ENCODE data around the gene HP.
A peak's percentile ranks its signal among the peaks of the same experiment; 100 is the strongest.
"Not testable (repeated sequence)": the region's sequence is repeated elsewhere in the genome, so short reads cannot be mapped to it uniquely, and the experiment has no call there.

HP gene

DNA sequence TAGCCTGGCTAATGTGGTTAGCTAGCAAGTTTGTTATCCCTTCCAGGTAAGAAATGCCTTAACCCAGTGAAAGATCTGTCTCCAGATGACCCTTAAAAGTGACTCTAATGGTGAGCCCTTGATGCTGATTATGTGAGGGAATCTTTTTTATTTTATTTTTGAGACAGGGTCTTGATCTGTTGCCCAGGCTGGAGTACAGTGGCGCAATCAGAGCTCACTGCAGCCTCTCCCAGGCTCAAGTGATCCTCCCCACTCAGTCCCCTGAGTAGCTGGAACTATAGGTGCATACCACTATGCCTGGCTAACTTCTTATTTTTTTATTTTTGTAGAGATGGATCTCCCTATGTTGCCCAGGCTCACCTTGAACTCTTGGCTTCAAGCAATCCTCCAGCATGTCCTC lies 10.8 kb upstream of the HP start:
- DNase-seq: no peak

DNA sequence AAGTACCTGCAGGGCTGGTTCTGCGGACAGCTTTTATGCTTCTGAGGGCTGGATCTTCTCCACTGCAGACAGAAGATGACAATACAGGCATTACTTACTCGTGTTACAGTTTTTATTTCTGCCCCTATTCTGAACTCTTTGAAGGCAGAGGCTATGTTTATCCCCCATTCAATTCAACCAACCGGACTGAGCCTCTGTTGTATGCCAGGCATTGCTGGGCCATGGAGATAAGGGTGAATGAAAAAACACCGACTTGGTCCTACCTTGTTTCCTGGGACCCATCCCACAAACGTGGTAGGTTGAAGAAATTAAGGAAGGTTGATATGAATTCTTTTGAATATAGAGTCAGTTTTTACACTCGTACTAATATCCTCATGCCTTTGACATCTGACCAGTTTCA lies 10.0 kb upstream of the HP start:
- no peak for DNase-seq

DNA sequence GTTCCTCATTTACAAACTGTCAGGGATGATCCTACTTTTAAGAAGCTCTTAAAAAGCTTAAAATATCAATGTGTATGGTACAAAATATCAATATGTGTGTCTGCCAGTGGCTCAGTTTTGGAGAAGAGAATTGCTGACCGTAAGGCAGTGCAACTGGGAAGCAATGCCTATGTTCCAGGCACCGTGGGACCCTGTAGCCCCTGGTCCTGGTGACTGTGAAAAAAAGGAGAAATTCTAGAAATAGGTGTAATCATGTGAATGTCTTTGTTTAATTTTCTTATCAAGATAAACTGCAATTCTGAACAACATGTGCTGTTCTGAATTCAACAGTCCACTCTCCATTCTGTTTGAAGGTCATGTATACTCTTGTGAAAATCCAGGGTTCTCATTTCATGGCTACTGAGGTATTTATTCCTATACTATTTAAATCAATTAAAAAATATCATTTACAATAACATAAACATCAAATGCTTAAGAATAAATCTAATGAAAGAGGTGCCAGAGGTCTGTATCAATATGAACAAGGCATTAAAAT lies 9.4 kb upstream of the HP start:
- no peak for DNase-seq

DNA sequence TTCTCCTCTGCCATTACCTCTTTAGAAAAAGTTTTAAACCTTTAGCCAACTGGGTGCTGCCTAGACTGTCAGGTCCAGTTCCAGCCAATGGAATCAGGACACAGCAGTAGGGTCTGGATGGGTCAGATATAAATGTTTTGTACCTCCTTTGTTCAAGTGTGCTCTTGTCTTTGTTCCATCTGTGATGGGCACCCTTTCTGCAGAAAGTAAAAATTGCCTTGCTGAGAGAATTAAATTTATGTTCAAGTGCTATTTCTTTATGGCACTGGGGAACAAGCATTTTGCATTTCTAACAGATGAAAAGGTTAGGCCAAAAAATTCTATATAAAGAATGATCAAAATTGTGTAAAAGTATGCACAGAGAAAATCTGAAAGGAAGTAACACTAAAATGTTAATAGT lies 5.2 kb upstream of the HP start:
- no peak for DNase-seq

DNA sequence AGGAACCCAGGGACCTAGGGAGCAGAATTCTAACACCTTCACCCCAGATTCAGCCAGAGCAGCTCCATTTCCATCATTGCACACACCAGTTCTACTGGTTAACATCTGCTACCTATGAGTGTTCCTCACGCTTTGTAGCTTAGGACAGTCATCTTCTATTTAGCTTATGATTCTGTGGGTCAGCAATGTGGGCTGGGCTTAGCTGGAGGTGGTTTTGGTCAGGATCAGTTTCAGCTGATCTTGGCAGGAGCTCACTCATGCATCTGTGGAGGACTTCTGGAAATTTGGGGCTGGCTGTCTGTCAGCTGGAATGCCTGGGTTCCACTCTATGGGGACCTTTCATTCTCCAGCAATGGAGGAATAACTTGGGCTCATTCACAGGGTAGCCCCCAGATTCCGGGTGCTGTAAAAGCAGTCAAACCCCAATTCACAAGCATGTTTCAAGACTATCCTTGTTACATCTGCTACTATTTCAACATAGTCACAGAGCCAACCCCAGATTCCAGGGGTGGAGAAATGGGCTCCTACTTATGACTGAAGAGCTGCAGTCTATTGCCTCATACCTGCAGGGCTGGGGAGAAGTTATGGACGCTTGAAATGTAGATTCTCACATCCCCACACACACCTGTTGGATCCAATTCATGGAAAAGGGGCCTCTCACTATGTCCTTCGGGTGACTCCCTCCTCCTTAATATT lies 3.4 kb upstream of the HP start:
- DNase-seq: no peak

DNA sequence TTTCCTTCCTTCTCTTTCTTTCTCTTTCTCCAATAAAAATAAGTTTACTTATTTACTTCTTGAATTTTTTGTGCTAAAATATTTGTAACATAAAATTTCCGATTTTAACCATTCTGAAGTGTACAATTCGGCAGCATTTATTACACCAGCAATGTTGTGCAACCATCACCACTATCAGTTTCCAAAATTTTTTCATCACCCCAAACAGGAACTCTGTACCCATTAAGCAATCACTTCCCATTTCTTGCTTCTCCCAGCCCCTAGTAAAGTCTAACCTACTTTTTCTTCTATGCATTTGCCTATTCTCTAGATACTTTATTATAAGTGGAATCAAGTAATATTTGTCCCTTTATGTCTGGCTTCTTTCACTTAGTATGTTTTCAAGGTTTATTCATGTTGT lies 2.5 kb upstream of the HP start:
- DNase-seq: no peak

DNA sequence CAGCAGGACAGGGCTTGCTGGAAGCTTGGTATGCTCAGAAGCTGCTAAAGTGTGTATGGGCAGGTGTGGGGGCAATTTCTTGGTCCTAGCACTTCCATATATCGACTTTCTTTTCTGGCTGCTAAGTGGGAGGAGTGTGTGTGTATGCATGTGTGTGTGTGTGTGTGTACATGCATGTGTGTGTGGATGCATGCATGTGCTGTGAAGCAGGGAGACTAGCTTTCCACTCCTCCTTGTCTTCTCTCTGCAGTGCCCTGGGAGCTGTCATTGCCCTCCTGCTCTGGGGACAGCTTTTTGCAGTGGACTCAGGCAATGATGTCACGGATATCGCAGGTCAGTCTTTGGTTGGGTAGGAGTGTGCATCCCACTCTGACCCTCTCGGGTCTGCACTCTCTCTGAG lies 1.6 kb downstream of the HP start:
- no peak for DNase-seq

DNA sequence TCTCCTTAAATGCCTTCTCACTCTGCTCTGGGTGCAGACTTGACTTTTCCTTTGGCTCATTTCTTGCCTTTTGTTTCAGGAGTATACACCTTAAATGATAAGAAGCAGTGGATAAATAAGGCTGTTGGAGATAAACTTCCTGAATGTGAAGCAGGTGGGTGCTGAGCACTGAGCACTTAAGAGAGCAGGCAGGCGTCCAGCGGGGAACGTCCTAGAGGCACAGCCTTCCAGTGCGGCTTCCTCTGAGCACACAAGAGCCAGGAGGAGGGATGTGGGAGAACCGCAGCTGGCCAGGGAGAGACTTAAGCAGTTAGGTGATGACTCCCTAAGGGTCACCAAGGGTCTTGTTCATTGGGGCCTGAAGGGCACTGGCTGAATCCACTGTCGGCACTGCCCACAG lies 3.0 kb downstream of the HP start:
- not testable (repeated sequence) for DNase-seq

DNA sequence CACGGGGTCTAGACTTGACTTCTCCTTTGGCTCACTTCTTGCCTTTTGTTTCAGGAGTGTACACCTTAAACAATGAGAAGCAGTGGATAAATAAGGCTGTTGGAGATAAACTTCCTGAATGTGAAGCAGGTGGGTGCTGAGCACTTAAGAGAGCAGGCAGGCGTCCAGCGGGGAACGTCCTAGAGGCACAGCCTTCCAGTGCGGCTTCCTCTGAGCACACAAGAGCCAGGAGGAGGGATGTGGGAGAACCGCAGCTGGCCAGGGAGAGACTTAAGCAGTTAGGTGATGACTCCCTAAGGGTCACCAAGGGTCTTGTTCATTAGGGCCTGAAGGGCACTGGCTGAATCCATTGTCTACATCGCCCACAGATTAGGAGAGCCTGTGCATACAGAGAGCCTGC lies 4.8 kb downstream of the HP start:
- DNase-seq: not testable (repeated sequence)

DNA sequence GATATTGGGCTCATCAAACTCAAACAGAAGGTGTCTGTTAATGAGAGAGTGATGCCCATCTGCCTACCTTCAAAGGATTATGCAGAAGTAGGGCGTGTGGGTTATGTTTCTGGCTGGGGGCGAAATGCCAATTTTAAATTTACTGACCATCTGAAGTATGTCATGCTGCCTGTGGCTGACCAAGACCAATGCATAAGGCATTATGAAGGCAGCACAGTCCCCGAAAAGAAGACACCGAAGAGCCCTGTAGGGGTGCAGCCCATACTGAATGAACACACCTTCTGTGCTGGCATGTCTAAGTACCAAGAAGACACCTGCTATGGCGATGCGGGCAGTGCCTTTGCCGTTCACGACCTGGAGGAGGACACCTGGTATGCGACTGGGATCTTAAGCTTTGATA lies 6.1 kb downstream of the HP start:
- DNase-seq: no peak

DNA sequence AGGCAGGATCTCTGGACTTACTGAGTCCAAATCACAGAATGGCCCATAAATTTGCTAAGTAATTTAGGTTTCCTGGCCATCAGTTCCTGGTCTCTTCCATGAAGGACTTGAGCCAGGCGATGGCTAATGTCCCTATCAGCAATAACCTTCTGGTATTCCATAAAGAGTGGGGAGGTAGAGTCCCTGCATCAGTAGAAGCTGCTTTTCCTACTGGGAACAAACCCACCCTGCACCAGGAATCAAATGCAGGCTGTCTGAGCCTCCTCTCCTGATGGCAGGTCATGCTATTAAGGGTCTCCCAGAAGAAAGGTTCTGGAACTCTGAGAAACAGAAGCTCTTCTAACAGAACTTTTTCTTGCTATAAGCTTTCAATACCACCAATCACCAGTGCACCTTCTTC lies 7.3 kb downstream of the HP start:
- DNase-seq: no peak

DNA sequence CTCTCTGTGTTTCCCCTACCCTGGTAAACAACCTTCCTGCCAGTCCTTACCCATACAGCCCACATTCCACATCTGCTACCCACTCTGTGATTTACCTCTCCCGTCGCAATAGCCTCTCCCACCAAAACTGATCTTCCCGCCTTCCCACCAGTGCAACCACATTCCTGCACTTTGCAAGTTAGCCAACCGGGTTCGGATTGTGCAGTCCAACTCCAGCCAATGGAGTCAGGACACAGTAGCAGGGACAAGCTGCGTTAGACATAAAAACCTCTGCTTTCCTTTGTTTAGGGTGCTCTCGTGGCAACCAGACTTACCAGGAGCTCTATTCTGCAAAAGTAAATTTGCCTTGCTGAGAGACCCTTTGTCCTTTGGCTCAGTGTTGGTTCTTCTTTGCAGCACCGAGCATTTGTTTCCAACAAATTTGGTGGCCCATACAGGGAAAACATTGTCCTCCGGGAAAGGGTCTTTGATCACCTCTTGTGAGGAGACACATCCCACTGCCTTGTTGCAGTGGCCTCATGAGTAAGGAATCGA lies 10.1 kb downstream of the HP start:
- no peak for DNase-seq

DNA sequence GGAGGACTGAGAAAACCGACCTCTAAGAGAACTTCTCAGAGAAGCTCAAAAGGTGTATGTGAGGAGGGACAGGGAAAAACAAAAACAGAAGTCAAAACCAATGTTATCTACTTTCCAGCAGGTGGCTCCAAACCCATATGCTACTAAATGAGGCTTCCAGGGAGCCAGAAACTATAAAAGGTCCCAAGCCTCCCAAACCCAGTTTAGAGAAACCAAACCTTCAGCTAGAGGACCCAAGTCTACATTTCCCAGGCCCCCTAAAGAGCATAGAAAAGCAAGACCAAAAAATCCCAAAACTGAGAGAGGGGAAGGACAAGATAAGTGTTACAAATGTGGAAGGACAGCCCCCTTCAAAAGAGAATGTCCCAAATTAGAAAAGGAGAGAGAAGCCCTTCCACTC lies 12.4 kb downstream of the HP start:
- peak in 1 of 2 experiments; percentile 60 for DNase-seq

DNA sequence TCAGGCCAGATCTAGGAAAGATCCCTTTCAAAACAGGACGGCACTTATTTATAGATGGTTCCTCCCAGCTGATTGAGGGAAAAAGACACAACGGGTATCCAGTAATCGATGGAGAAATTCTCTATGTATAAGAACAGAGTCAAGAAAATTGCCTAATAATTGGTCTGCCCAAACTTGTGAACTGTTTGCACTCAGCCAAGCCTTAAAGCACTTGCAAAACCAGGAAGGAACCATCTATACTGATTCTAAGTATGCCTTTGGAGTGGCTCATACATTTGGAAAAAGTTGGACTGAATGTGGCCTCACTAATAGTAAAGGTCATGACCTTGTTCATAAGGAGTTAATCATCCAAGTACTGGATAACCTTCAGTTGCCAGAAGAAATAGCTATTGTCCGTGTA lies 14.6 kb downstream of the HP start:
- DNase-seq: no peak

DNA sequence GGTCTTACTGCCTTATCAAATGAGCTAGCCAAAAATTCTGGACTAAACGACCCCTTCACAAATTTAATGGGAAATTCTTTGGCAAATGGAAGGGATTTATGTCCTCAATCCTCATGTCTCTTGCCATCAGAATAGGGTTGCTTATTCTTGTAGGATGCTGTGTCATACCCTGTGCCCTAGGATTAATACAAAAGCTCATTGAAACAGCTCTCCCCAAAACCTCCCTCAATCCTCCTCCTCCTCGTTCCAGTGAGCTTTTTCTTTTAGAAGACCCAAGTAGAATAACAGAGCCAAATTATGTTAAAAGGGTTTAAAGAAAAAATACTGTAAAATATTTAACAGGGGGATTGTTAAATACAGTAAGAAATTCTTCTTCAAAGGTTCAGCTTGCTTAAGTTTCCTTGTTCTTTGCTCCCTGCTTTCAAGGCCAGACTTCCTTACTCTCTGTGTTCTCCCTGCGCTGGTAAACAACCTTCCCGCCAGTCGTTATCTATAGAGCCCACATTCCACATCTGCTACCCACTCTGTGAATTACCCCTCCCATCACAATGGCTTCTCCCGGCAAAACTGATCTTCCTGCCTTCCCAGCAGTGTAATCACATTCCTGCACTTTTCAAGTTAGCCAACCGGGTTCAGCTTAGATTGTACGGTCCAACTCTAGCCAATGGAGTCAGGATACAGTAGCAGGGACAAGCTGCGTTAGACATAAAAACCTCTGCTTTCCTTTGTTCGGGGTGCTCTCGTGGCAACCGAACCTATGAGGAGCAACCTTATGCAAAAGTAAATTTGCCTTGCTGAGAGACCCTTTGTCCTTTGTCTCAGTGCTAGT lies 18.4 kb downstream of the HP start:
- DNase-seq: no peak

DNA sequence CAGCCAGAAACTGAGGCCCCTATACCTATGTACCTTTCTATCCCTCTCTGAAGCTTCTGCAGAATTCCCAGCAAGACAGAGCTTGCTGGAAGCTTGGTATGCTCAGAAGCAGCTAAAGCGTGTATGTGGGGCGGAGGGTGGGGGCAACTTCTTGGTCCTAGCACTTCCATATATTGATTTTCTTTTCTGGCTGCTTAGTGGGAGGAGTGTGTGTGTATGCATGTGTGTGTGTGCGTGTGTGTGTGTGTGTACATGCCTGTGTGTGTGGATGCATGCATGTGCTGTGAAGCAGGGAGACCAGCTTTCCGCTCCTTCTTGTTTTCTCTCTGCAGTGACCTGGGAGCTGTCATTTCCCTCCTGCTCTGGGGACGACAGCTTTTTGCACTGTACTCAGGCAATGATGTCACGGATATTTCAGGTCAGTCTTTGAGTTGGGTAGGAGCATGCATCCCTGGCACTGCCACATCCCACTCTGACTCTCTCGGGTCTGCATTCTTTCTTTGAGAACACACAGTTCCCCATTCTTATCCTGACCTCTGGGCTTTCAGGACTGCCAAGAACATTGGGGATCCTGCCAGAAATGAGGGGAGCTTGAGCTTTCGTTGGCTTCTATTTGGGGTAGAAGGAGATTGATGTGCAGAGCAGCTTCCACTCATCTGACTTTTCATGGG lies 19.4 kb downstream of the HP start:
- no peak for DNase-seq

DNA sequence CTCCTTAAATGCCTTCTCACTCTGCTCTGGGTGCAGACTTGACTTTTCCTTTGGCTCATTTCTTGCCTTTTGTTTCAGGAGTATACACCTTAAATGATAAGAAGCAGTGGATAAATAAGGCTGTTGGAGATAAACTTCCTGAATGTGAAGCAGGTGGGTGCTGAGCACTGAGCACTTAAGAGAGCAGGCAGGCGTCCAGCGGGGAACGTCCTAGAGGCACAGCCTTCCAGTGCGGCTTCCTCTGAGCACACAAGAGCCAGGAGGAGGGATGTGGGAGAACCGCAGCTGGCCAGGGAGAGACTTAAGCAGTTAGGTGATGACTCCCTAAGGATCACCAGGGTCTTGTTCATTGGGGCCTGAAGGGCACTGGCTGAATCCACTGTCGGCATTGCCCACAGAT lies 20.8 kb downstream of the HP start:
- DNase-seq: not testable (repeated sequence)

DNA sequence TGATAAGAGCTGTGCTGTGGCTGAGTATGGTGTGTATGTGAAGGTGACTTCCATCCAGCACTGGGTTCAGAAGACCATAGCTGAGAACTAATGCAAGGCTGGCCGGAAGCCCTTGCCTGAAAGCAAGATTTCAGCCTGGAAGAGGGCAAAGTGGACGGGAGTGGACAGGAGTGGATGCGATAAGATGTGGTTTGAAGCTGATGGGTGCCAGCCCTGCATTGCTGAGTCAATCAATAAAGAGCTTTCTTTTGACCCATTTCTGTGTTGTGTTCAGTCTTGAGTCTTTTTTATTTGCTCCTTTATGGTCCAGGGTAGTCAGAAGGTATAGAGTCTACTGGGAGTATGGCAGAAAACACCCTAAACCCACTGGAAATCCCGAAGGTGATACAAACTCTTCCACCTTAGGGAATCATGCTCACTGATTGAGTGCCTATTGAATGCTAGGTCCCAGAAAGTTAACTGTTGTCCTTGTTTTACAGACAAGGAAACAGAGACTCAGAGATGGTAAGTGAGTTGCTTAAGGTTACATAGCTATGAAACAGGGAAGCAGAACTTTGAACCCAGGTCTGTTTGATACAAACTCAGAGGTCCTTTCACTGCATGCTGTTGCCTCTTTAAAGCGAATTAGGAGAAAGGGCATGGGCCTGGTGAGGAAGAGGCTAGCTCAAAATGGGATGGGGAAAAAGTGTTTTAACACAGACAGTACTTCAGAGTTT lies 22.8 kb downstream of the HP start:
- not testable (repeated sequence) for DNase-seq

DNA sequence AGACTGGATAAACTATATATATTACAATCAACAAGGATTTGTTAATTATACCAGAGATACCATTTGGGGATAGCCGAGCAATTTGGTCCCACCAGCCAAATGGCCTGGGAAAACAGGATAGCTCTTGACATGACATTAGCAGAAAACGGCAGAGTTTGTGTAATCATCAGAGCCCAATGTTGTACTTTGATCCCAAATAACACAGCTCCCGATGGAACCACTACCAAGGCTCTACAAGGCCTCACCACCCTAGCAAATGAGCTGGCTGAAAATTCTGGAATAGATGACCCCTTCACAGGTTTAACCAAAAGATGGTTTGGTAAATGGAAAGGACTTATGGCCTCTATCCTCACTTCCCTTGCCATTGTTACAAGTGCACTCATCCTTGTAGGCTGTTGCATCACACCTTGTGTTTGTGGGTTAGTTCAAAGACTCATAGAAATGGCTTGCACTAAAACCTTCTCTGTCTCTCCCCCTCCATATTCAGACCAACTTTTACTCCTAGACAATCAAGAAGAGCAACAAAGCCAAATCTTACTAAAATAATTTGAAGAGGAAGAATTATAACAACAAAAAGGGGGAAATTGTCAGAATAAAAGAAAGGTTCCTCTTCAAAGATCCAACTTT lies 29.6 kb downstream of the HP start:
- DNase-seq: no peak

DNA sequence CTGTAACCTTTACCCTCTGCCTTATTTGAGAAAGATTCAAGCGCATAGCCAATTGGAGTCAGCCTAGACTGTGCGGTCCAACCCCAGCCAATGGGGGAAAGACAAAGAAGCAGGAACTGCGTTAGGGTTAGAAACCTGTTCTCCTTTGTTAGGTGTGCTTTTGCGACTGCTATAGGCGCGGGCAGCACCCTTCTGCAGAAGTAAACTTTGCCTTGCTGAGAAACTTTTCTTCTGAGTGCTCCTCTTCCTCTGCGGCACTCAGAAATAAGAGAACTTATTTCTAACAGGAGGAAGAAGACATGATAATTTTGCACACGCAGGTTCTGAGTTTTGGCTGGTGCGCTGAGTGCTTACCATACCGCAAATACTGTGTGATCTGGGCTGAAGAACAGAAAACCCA lies 30.1 kb downstream of the HP start:
- DNase-seq: no peak

DNA sequence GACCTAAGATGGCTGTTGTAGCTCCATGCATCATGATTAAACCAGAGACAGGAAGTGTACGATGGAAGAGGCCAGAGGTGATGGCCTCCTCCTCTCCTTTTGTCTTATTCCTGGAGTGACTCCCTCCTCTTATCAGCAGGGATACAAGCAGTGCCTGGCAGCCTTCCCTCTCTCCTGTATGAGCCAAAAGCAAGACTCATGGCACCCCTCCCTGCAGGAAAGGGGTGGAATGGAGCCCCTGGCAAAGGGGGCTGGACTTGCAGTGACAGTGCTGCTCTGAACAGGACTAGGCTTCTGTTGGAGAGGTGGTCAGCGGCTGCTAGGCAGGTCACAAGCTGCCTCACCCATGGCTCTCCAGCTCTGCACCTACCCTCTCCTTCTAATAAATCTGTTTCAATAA lies 30.7 kb downstream of the HP start:
- no peak for DNase-seq

DNA sequence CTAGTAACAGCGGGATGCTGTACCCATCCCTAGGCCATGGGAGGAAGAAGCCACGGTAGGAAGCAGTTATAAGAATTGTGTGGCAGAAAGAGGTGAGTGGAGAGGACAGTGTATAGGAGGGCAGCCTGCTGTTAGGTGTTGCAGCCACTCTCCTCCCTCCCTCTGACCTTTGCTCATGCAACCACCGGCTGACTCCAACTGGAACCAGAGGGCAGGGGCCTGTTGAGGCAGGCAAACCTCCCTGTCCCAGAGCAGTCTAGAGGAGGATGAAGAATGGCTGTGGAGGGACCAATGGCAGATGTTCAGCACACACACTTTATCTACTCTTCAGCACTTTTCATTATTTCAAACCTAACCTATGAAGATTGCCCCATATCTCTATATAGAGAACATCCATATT lies 36.9 kb downstream of the HP start:
- DNase-seq: no peak
